WTC11 (cell line): ENCODE data around the gene SND1. TPM values are rescaled to one million over a fixed set of nuclear protein-coding genes. Genes with fewer than 3 reads are reported as not detected.

ENCODE experiments used
- ATAC-seq: fragments of 200-7000 bp; cut with Tn5 transposase; 2 replicates; pipeline ENCODE4 v1.10.0; 2021; ENCODE audit warnings: mild to moderate bottlenecking, moderate library complexity
- CTCF ChIA-PET: fragments of 300-600 bp; sonication (Branson Sonifier 250); formaldehyde crosslinking; loops from one replicate; lab custom pipeline; 2021; ENCODE audit warnings: antibody characterized with exemption; lab: Charles Lee
- POLR2A ChIA-PET: fragments of 350-600 bp; sonication (Branson Sonifier 250); formaldehyde crosslinking; loops from one replicate; lab custom pipeline; 2021; ENCODE audit warnings: antibody characterized with exemption; lab: Charles Lee
- DNase-seq: peaks from one replicate; pipeline ENCODE4 v3.0.0; 2021; ENCODE audit warnings: low spot score
- H3K27ac Mint-ChIP-seq: 2 replicates; pipeline ENCODE4 v1.8.0; 2021; ENCODE audit warnings: mixed read lengths
- H3K27me3 Mint-ChIP-seq: 2 replicates; pipeline ENCODE4 v1.8.0; 2021; ENCODE audit warnings: low read depth, mild to moderate bottlenecking, moderate library complexity, mixed read lengths
- H3K36me3 Mint-ChIP-seq: 2 replicates; pipeline ENCODE4 v1.8.0; 2021; ENCODE audit warnings: mixed read lengths
- H3K4me1 Mint-ChIP-seq: 2 replicates; pipeline ENCODE4 v1.8.0; 2022; ENCODE audit warnings: mixed read lengths
- H3K4me3 Mint-ChIP-seq: 2 replicates; pipeline ENCODE4 v1.8.0; 2021; ENCODE audit warnings: mild to moderate bottlenecking, moderate library complexity, mixed read lengths
- H3K9me3 Mint-ChIP-seq: 2 replicates; pipeline ENCODE4 v1.8.0; 2021; ENCODE audit warnings: mixed read lengths
- ATF1 ChIP-seq: sonication (generic); formaldehyde crosslinking; IDR thresholded peaks from 2 replicates; pipeline ENCODE4 v1.8.1; 2023; ENCODE audit warnings: mild to moderate bottlenecking, moderate library complexity, missing genetic modification reagents
- ATF2 ChIP-seq: sonication (generic); formaldehyde crosslinking; IDR thresholded peaks from 2 replicates; pipeline ENCODE4 v1.8.1; 2022; ENCODE audit warnings: low read depth, missing genetic modification reagents, borderline replicate concordance
- CBFB ChIP-seq: sonication (generic); formaldehyde crosslinking; IDR thresholded peaks from 2 replicates; pipeline ENCODE4 v1.8.1; 2022; ENCODE audit warnings: mild to moderate bottlenecking, low read depth, missing genetic modification reagents
- ERG ChIP-seq: fragments of 250-450 bp; sonication (Bioruptor Pico); IDR thresholded peaks from 2 replicates; pipeline ENCODE4 v1.8.0; 2021; ENCODE audit warnings: mild to moderate bottlenecking
- HMGA2 ChIP-seq: fragments of 250-450 bp; sonication (Bioruptor Pico); IDR thresholded peaks from 2 replicates; pipeline ENCODE4 v1.4.0; 2021; ENCODE audit warnings: mild to moderate bottlenecking, moderate library complexity
- IRF2 ChIP-seq: sonication (generic); formaldehyde crosslinking; IDR thresholded peaks from 2 replicates; pipeline ENCODE4 v1.8.0; 2022; ENCODE audit warnings: low read depth, missing genetic modification reagents, borderline replicate concordance
- KAT7 ChIP-seq: sonication (generic); formaldehyde crosslinking; IDR thresholded peaks from 2 replicates; pipeline ENCODE4 v1.8.1; 2023; ENCODE audit warnings: missing genetic modification reagents, mild to moderate bottlenecking, borderline replicate concordance
- MAX ChIP-seq: sonication (generic); formaldehyde crosslinking; IDR thresholded peaks from 2 replicates; pipeline ENCODE4 v1.8.0; 2022; ENCODE audit warnings: mild to moderate bottlenecking, missing genetic modification reagents
- MXD4 ChIP-seq: fragments of 250-450 bp; sonication (Bioruptor Pico); IDR thresholded peaks from 2 replicates; pipeline ENCODE4 v1.8.0; 2021; ENCODE audit warnings: mild to moderate bottlenecking, moderate library complexity, borderline replicate concordance
- NR1H2 ChIP-seq: sonication (generic); formaldehyde crosslinking; IDR thresholded peaks from 2 replicates; pipeline ENCODE4 v1.9.0; 2021; ENCODE audit warnings: mild to moderate bottlenecking, moderate library complexity, missing genetic modification reagents
- NR3C1 ChIP-seq: sonication (generic); formaldehyde crosslinking; conservative IDR thresholded peaks from 2 replicates; pipeline ENCODE4 v1.8.1; 2023; ENCODE audit warnings: low read depth, mild to moderate bottlenecking, missing genetic modification reagents
- PREB ChIP-seq: sonication (generic); formaldehyde crosslinking; IDR thresholded peaks from 2 replicates; pipeline ENCODE4 v1.8.1; 2022; ENCODE audit warnings: mild to moderate bottlenecking, missing genetic modification reagents, moderate library complexity, borderline replicate concordance
- RELA ChIP-seq: sonication (generic); formaldehyde crosslinking; IDR thresholded peaks from 2 replicates; pipeline ENCODE4 v1.8.1; 2022; ENCODE audit warnings: missing genetic modification reagents, mild to moderate bottlenecking, borderline replicate concordance
- TCF7 ChIP-seq: sonication (generic); formaldehyde crosslinking; IDR thresholded peaks from 2 replicates; pipeline ENCODE4 v1.8.0; 2022; ENCODE audit warnings: mild to moderate bottlenecking, low read depth, missing genetic modification reagents, moderate library complexity
- USF2 ChIP-seq: sonication (generic); formaldehyde crosslinking; IDR thresholded peaks from 2 replicates; pipeline ENCODE4 v1.8.1; 2023; ENCODE audit warnings: mild to moderate bottlenecking, missing genetic modification reagents, moderate library complexity
- ZNF532 ChIP-seq: fragments of 250-450 bp; sonication (Bioruptor Pico); IDR thresholded peaks from 2 replicates; pipeline ENCODE4 v1.9.0; 2021; ENCODE audit warnings: mild to moderate bottlenecking, borderline replicate concordance
- ZSCAN18 ChIP-seq: fragments of 250-450 bp; sonication (Bioruptor Pico); IDR thresholded peaks from 2 replicates; pipeline ENCODE4 v2.1.2; 2022; ENCODE audit warnings: mild to moderate bottlenecking, moderate library complexity
- total RNA-seq: library from RNA; stranded (reverse); gene quantifications from 3 replicates; pipeline ENCODE4 v1.2.3, GENCODE V29; 2021

Gene SND1
- total RNA-seq, 1 experiment from 2014 or later: 261 TPM

- no peak for TF ChIP-seq MAX
- no peak for TF ChIP-seq CBFB (CRISPR knock-in tag)
- TF ChIP-seq HMGA2 (CRISPR knock-in tag): no peak
- TF ChIP-seq ZSCAN18: no peak
- no peak for TF ChIP-seq TCF7 (CRISPR knock-in tag)
Measured at GRCh38 chr7:127782075-127782474, 130.1 kb downstream of the SND1 start (continued).

- ATAC-seq (peak; percentile 40), DNase-seq (no peak)
- POLR2A ChIA-PET: no interaction called here
- Mint-ChIP-seq H3K36me3 (no peaks in the 10 kb centered on the region; the same call in 1 of the 2 replicates), H3K4me3 (no peak overlapping the region), H3K4me1 (peaks cover 55% of the 10 kb centered on the region), H3K27me3 (no peaks in the 10 kb centered on the region), H3K9me3 (0 out of 2 replicates have a peak, but pooled peaks cover 4% of the 10 kb centered on the region), H3K27ac (no peak overlapping the region; the same call in 1 of the 2 replicates)
- CTCF ChIA-PET: interaction anchor here (2.0 kb wide), 1 partner anchor 9 kb away, joined by 15 read pairs; no protein-coding TSS in a partner anchor
- TF ChIP-seq PREB (CRISPR knock-in tag) (no peak), USF2 (CRISPR knock-in tag) (no peak), IRF2 (CRISPR knock-in tag) (no peak), NR3C1 (no peak), RELA (CRISPR knock-in tag) (no peak), MXD4 (no peak), ERG (no peak), ATF2 (CRISPR knock-in tag) (no peak), ATF1 (CRISPR knock-in tag) (no peak), KAT7 (CRISPR knock-in tag) (no peak), NR1H2 (CRISPR knock-in tag) (no peak)
Measured at GRCh38 chr7:127782654-127783559, 130.9 kb downstream of the SND1 start.

GRCh38 chr7:127786184-127786583 is 134.2 kb downstream of the SND1 start:
- ATAC-seq: no peak
- Mint-ChIP-seq H3K36me3 (no peaks in the 10 kb centered on the region; the same call in 1 of the 2 replicates), H3K27ac (no peak overlapping the region), H3K4me1 (peaks cover 53% of the 10 kb centered on the region), H3K4me3 (no peak overlapping the region), H3K27me3 (no peaks in the 10 kb centered on the region), H3K9me3 (0 out of 2 replicates have a peak, but pooled peaks cover 4% of the 10 kb centered on the region)
- DNase-seq: no peak
- ChIA-PET POLR2A (no interaction called here), CTCF (no interaction called here)
- TF ChIP-seq USF2 (CRISPR knock-in tag) (no peak), ZNF532 (CRISPR knock-in tag) (no peak)
